ENCODE results near the gene RLBP1.

Gene RLBP1

GRCh38 chr15:89170364-89170763, 51.0 kb downstream of the RLBP1 start:
- Histone ChIP-seq H3K9ac (ENCODE audit: low read depth in 1 of 2, low read length in 2 of 2) (no peak overlapping the region), H3K36me3 (ENCODE audit: control insufficient read depth in 1 of 2, insufficient read depth in 2 of 2, low read length in 2 of 2) (peaks cover 4 to 14% of the 10 kb centered on the region in 2 donors), H3K27ac (ENCODE audit: low read depth, low read length) (no peak overlapping the region), H3K27me3 (ENCODE audit: control insufficient read depth in 1 of 2, insufficient read depth in 2 of 2, low read length in 2 of 2) (no peaks in the 10 kb centered on the region), H3K9me3 (ENCODE audit: control insufficient read depth in 1 of 2, low read length in 2 of 2) (no peaks in the 10 kb centered on the region), H3K4me1 (ENCODE audit: control insufficient read depth in 1 of 2, insufficient read depth in 2 of 2, low read length in 2 of 2) (peaks cover 6 to 11% of the 10 kb centered on the region in 2 donors), H3K4me3 (ENCODE audit: low read depth in 1 of 2, low read length in 2 of 2) (no peak overlapping the region)

DNA sequence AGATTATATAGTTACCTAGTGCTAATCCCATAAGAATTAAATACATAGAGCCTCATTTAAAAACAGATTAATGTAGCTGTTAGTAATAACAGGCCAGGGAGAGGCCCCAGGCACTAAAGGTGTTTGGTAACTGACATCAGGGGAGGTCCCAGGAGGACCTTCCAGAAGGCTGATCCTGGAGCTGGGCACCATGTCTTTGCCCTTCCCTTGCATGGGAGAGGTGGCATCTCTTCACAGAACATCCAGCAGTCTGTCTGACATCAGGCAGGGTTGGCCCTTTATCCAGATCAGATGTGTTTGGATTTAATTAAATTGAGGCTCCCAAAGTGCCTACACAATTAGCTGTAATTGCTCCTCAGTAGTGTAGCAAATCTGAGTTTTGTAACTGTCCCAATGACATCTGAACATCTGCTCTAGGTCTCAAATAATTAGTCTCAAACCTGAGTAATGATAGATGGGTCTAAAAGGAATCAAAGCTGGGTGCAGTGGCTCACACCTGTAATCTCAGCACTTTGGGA, 53.0 kb downstream of the RLBP1 start:
- peaks cover 4 to 11% of the 10 kb centered on the region in 2 donors for H3K36me3 ChIP-seq (ENCODE audit: control insufficient read depth in 1 of 2, insufficient read depth in 2 of 2, low read length in 2 of 2)
- H3K9ac ChIP-seq (ENCODE audit: low read depth in 1 of 2, low read length in 2 of 2), result no peak overlapping the region
- H3K4me1 ChIP-seq (ENCODE audit: control insufficient read depth in 1 of 2, insufficient read depth in 2 of 2, low read length in 2 of 2), result peaks cover 6 to 11% of the 10 kb centered on the region in 2 donors
- H3K27me3 ChIP-seq (ENCODE audit: control insufficient read depth in 1 of 2, insufficient read depth in 2 of 2, low read length in 2 of 2), result no peaks in the 10 kb centered on the region
- H3K27ac ChIP-seq (ENCODE audit: low read depth, low read length), result no peak overlapping the region
- H3K4me3 ChIP-seq (ENCODE audit: low read depth in 1 of 2, low read length in 2 of 2), result no peak overlapping the region
- H3K9me3 ChIP-seq (ENCODE audit: control insufficient read depth in 1 of 2, low read length in 2 of 2), result no peaks in the 10 kb centered on the region

- Histone ChIP-seq H3K36me3 (ENCODE audit: control insufficient read depth in 1 of 2, insufficient read depth in 2 of 2, low read length in 2 of 2) (peaks cover 4 to 15% of the 10 kb centered on the region in 2 donors), H3K4me1 (ENCODE audit: control insufficient read depth in 1 of 2, insufficient read depth in 2 of 2, low read length in 2 of 2) (peaks cover 6 to 11% of the 10 kb centered on the region in 2 donors), H3K9ac (ENCODE audit: low read depth in 1 of 2, low read length in 2 of 2) (no peak overlapping the region), H3K27me3 (ENCODE audit: control insufficient read depth in 1 of 2, insufficient read depth in 2 of 2, low read length in 2 of 2) (no peaks in the 10 kb centered on the region), H3K4me3 (ENCODE audit: low read depth in 1 of 2, low read length in 2 of 2) (no peak overlapping the region), H3K27ac (ENCODE audit: low read depth, low read length) (no peak overlapping the region), H3K9me3 (ENCODE audit: control insufficient read depth in 1 of 2, low read length in 2 of 2) (no peaks in the 10 kb centered on the region)
Measured at GRCh38 chr15:89167267-89168176, 53.9 kb downstream of the RLBP1 start.

- H3K4me1 ChIP-seq (ENCODE audit: control insufficient read depth in 1 of 2, insufficient read depth in 2 of 2, low read length in 2 of 2), result peaks cover 6 to 11% of the 10 kb centered on the region in 2 donors
- H3K4me3 ChIP-seq (ENCODE audit: low read depth in 1 of 2, low read length in 2 of 2), result no peak overlapping the region
- no peak overlapping the region for H3K9ac ChIP-seq (ENCODE audit: low read depth in 1 of 2, low read length in 2 of 2)
- H3K27me3 ChIP-seq (ENCODE audit: control insufficient read depth in 1 of 2, insufficient read depth in 2 of 2, low read length in 2 of 2), result no peaks in the 10 kb centered on the region
- peaks cover 4 to 11% of the 10 kb centered on the region in 2 donors for H3K36me3 ChIP-seq (ENCODE audit: control insufficient read depth in 1 of 2, insufficient read depth in 2 of 2, low read length in 2 of 2)
- H3K9me3 ChIP-seq (ENCODE audit: control insufficient read depth in 1 of 2, low read length in 2 of 2), result no peaks in the 10 kb centered on the region
- H3K27ac ChIP-seq (ENCODE audit: low read depth, low read length), result no peak overlapping the region
Measured at GRCh38 chr15:89165677-89166076, 55.7 kb downstream of the RLBP1 start.

- Histone ChIP-seq H3K36me3 (ENCODE audit: control insufficient read depth in 1 of 2, insufficient read depth in 2 of 2, low read length in 2 of 2) (peaks cover 3 to 11% of the 10 kb centered on the region in 2 donors), H3K9ac (ENCODE audit: low read depth in 1 of 2, low read length in 2 of 2) (no peak overlapping the region), H3K4me1 (ENCODE audit: control insufficient read depth in 1 of 2, insufficient read depth in 2 of 2, low read length in 2 of 2) (peaks cover 6 to 11% of the 10 kb centered on the region in 2 donors), H3K27me3 (ENCODE audit: control insufficient read depth in 1 of 2, insufficient read depth in 2 of 2, low read length in 2 of 2) (no peaks in the 10 kb centered on the region), H3K27ac (ENCODE audit: low read depth, low read length) (no peak overlapping the region), H3K4me3 (ENCODE audit: low read depth in 1 of 2, low read length in 2 of 2) (no peak overlapping the region), H3K9me3 (ENCODE audit: control insufficient read depth in 1 of 2, low read length in 2 of 2) (no peaks in the 10 kb centered on the region)
Measured at GRCh38 chr15:89164712-89165211, 56.6 kb downstream of the RLBP1 start.

- peaks cover 6 to 14% of the 10 kb centered on the region in 2 donors for H3K36me3 ChIP-seq (ENCODE audit: control insufficient read depth in 1 of 2, insufficient read depth in 2 of 2, low read length in 2 of 2)
- H3K4me1 ChIP-seq (ENCODE audit: control insufficient read depth in 1 of 2, insufficient read depth in 2 of 2, low read length in 2 of 2), result peaks cover 6 to 11% of the 10 kb centered on the region in 2 donors
- no peak overlapping the region for H3K27ac ChIP-seq (ENCODE audit: low read depth, low read length)
Measured at GRCh38 chr15:89163271-89164055, 57.9 kb downstream of the RLBP1 start.

DNA sequence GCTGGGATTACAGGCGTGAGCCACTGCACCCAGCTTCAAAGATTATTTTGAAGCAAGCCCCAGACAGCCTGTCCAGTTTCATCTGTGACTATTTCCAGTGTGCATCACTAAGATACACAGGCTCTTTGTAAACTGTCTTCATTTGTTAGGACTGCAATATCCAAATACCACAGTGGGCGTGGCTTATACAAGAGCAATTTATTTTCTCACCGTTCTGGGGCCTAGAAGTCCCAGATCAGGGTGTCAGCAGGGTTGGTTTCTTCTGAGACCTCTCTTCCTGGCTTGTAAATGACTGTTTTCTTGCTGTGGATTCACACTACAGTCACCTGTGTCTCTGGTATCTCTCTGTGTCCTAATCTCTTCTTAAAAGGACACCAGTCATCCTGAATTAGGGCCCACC, 59.7 kb downstream of the RLBP1 start:
- no peak overlapping the region for H3K27ac ChIP-seq (ENCODE audit: low read depth, low read length)
- H3K4me1 ChIP-seq (ENCODE audit: control insufficient read depth in 1 of 2, insufficient read depth in 2 of 2, low read length in 2 of 2), result no peaks in the 10 kb centered on the region
- H3K9ac ChIP-seq (ENCODE audit: low read depth in 1 of 2, low read length in 2 of 2), result no peak overlapping the region
- H3K9me3 ChIP-seq (ENCODE audit: control insufficient read depth in 1 of 2, low read length in 2 of 2), result no peaks in the 10 kb centered on the region
- H3K27me3 ChIP-seq (ENCODE audit: control insufficient read depth in 1 of 2, insufficient read depth in 2 of 2, low read length in 2 of 2), result no peaks in the 10 kb centered on the region
- no peak overlapping the region for H3K4me3 ChIP-seq (ENCODE audit: low read depth in 1 of 2, low read length in 2 of 2)
- peaks cover 15 to 20% of the 10 kb centered on the region in 2 donors for H3K36me3 ChIP-seq (ENCODE audit: control insufficient read depth in 1 of 2, insufficient read depth in 2 of 2, low read length in 2 of 2)

More at GRCh38 chr15:89163271-89164055, 57.9 kb downstream of the RLBP1 start:
- Histone ChIP-seq H3K4me3 (ENCODE audit: low read depth in 1 of 2, low read length in 2 of 2) (no peak overlapping the region), H3K27me3 (ENCODE audit: control insufficient read depth in 1 of 2, insufficient read depth in 2 of 2, low read length in 2 of 2) (no peaks in the 10 kb centered on the region), H3K9ac (ENCODE audit: low read depth in 1 of 2, low read length in 2 of 2) (no peak overlapping the region), H3K9me3 (ENCODE audit: control insufficient read depth in 1 of 2, low read length in 2 of 2) (no peaks in the 10 kb centered on the region)

Measured in duodenal mucosa (tissue), 2 donors.